Measurements from ENCODE around the gene CTSA. TPM values are rescaled to one million over a fixed set of nuclear protein-coding genes. Genes with fewer than 3 reads are reported as not detected.

Gene CTSA
- total and polyA plus RNA-seq, 12 donors = 306 to 854 (median 549) TPM

DNA sequence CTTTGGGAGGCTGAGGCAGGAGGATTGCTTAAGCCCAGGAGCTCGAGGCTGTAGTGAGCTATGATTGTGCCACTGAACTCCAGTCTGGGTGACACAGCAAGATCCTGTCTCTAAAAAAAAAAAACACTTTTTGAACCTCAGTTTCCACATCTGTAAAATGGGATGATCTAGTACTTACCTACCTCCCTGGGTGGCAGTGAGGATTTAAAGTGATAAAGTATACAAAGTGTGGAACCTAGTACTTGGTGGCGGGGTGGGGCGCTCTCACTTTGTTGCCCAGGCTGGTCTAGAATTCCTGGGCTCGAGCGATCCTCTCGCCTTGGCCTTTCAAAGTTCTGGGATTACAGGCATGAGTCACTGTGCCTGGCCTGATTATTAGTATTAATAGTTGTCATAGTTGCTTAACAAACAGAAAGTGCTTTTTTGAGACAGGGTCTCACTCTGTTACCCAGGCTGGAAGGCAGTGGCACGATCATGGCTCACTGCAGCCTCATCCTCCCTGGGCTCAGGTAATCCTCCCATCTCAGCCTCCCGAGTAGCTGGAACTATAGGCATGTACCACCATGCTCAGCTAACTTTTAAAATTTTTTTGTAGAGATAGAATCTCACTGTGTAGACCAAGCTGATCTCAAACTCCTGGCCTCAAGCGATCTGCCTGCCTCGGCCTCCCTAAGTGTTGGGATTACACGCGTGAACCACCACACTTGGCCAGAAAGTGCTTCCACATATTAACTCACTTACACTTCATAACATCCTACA lies 27.8 kb downstream of the CTSA start:
- peaks cover 23 to 72% of the 10 kb centered on the region in 2 donors for H3K4me1 ChIP-seq (replicated peaks in 1 of 2)
- no peak overlapping the region for H3K4me3 ChIP-seq
- peak overlapping the region; percentile 20 to 85 (median 70) for H3K27ac ChIP-seq
- no peaks in the 10 kb centered on the region for H3K27me3 ChIP-seq
- H3K9me3 ChIP-seq (replicated peaks in 1 of 3) = no peaks in the 10 kb centered on the region
- H3K36me3 ChIP-seq (replicated peaks in 1 of 2) = no peaks in the 10 kb centered on the region
- 57 to 65% (median 60%) methylated on average over 11 to 12 of the region's 12 CpGs for WGBS, 4 donors
- TF ChIP-seq POLR2A (IDR thresholded peaks at IDR 0.05) = no peak
- TF ChIP-seq, protein P1, sequence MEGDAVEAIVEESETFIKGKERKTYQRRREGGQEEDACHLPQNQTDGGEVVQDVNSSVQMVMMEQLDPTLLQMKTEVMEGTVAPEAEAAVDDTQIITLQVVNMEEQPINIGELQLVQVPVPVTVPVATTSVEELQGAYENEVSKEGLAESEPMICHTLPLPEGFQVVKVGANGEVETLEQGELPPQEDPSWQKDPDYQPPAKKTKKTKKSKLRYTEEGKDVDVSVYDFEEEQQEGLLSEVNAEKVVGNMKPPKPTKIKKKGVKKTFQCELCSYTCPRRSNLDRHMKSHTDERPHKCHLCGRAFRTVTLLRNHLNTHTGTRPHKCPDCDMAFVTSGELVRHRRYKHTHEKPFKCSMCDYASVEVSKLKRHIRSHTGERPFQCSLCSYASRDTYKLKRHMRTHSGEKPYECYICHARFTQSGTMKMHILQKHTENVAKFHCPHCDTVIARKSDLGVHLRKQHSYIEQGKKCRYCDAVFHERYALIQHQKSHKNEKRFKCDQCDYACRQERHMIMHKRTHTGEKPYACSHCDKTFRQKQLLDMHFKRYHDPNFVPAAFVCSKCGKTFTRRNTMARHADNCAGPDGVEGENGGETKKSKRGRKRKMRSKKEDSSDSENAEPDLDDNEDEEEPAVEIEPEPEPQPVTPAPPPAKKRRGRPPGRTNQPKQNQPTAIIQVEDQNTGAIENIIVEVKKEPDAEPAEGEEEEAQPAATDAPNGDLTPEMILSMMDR (IDR thresholded peaks at IDR 0.05) = no peak
- peak in 3 of 7 donors; percentile 63 to 67 (median 66) for DNase-seq
- intact Hi-C loops (cut with DNase I) = no loop called here

DNA sequence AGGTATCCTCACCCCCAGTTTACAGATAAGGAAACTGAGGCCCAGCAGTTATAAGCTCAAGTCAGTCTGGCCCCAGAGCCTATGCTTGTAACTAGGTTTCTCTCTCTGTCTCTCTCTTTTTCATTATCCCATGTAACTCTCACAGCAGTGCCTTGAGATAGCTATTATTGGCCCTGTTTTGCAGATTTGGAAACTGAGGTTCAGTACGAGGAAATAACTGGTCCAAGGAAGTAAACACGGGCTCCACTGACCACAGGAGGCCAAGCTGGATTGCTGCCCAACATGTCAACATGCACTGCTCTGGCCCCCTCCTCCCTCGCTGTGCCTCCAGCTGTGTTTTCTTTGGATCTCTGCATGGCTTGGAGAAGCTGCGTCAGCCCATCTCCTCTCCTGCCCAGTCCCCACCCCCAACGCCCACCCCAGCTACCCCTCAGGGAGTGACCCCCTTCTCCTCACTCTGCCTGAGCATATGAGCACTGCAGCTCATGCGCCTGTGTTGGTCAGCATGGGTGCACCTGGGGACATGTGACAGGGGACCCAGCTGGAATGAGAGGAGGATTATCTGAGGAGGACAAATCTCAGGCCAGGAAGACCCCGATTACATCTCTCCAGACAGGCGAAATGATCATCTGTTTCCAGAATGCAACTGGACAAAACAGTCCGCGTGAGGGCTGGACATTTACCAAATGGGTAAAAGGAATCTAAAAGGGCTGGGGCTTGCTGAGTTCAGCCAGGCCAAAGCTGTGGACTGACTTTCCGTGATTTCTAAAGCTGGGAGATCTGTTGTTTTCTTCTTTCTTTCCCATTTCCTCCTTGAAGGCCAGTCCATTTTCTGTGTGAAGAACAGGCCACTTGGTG lies 28.6 kb downstream of the CTSA start:
- H3K27ac ChIP-seq = peak overlapping the region in 4 of 5 donors; percentile 41 to 85 (median 74)
- WGBS, 4 donors = 38 to 51% (median 41%) methylated on average over 10 to 11 of the region's 11 CpGs

DNA sequence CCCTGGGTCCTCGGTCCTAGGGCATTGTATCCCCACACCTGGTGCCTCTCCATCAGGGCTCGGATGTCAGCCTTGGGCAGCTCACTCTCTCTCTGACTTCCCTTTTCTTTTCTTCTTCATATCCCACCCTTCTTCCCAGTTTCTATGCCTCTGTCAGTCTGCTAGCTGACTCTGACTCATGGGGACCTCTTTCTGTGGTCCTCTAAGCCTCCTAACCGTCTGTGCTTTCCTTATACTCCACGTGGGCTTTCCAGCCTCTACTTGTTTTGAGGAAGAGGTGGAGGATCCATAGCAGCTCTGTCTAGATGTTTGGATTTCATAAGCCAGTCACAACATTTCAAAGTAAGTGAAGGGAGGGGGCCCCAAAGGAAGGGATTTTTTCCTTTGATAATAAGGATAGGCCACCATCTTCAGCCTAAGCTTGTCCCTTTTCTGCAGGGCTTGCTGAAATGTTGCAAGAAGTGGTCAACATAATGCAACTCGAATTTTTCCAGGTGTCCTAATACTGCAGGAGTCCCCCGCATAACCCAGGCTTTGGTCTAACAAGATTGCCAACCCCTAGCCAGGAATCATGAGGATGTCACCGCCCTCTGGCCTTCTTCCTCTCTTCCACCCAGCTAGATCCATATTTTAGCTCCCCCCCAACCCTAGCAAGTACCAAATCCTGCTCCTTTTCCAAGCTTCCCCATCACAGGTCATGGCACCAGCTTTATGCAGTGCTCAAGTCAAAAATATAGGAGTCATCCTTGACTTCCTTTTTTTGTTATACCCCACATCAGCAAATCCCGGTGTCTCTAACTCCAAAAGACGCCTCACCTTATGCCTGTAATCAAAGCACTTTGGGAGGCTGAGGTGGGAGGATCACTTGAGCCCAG lies 29.6 kb downstream of the CTSA start:
- TF ChIP-seq, protein P1 (IDR thresholded peaks at IDR 0.05) = no peak
- TF ChIP-seq POLR2A (IDR thresholded peaks at IDR 0.05) = no peak
- whole genome bisulfite sequencing, 4 donors = 67 to 80% (median 74%) methylated on average over 9 of the region's 9 CpGs
- Histone ChIP-seq H3K27me3 (no peaks in the 10 kb centered on the region), H3K4me1 (replicated peaks in 1 of 2) (peaks cover 30 to 76% of the 10 kb centered on the region in 2 donors), H3K9me3 (replicated peaks in 1 of 3) (no peaks in the 10 kb centered on the region), H3K36me3 (replicated peaks in 1 of 2) (no peaks in the 10 kb centered on the region), H3K27ac (peak overlapping the region in 4 of 5 donors; percentile 41 to 85 (median 74)), H3K4me3 (no peak overlapping the region)
- intact Hi-C loops (cut with DNase I) = no loop called here
- no peak for DNase-seq

More for the DNA sequence above, 28.6 kb downstream of the CTSA start:
- peak in 4 of 7 donors; percentile 64 to 83 (median 68) for DNase-seq
- no peaks in the 10 kb centered on the region for H3K9me3 ChIP-seq (replicated peaks in 1 of 3)
- intact Hi-C loops (cut with DNase I) = no loop called here
- no peaks in the 10 kb centered on the region for H3K36me3 ChIP-seq (replicated peaks in 1 of 2)
- H3K4me3 ChIP-seq = no peak overlapping the region
- peaks cover 29 to 71% of the 10 kb centered on the region in 2 donors for H3K4me1 ChIP-seq (replicated peaks in 1 of 2)
- no peak for TF ChIP-seq POLR2A (IDR thresholded peaks at IDR 0.05)
- TF ChIP-seq, protein P1 (IDR thresholded peaks at IDR 0.05) = no peak
- no peaks in the 10 kb centered on the region for H3K27me3 ChIP-seq
